ENCODE results near the gene CARD11. TPM values are rescaled to one million over a fixed set of nuclear protein-coding genes. Genes with fewer than 3 reads are reported as not detected.
"Not testable (repeated sequence)": the region's sequence is repeated elsewhere in the genome, so short reads cannot be mapped to it uniquely, and the experiment has no call there.

The CARD11 gene
- total RNA-seq, 2 experiments from 2014 or later: 98.3 to 103 TPM

GRCh38 chr7:3025616-3026015 lies 18.1 kb downstream of the CARD11 start:
- Mint-ChIP-seq H3K9me3 (peaks cover 28% of the 10 kb centered on the region), H3K27ac (peak overlapping the region; percentile 12), H3K4me3 (no peak overlapping the region), H3K27me3 (no peaks in the 10 kb centered on the region), H3K36me3 (ENCODE audit: low read depth) (peaks cover 79% of the 10 kb centered on the region), H3K4me1 (ENCODE audit: low read depth) (peaks cover 53% of the 10 kb centered on the region)
- intact Hi-C loops (cut with micrococcal nuclease): no loop called here
- ATAC-seq (no peak), DNase-seq (no peak)
- ChIA-PET CTCF (no interaction called here), POLR2A (no interaction called here)
- TF ChIP-seq CTCF (IDR thresholded peaks at IDR 0.05): no peak

- H3K4me1 Mint-ChIP-seq (ENCODE audit: low read depth): peaks cover 43% of the 10 kb centered on the region
- H3K27me3 Mint-ChIP-seq: no peaks in the 10 kb centered on the region
- no peak for TF ChIP-seq CTCF (IDR thresholded peaks at IDR 0.05)
- H3K27ac Mint-ChIP-seq: peak overlapping the region; percentile 54
- peaks cover 71% of the 10 kb centered on the region for H3K36me3 Mint-ChIP-seq (ENCODE audit: low read depth)
- POLR2A ChIA-PET: no interaction called here
- intact Hi-C loops (cut with micrococcal nuclease): no loop called here
- no peak overlapping the region for H3K4me3 Mint-ChIP-seq
- CTCF ChIA-PET: no interaction called here
- no peak for DNase-seq
- ATAC-seq: no peak
- H3K9me3 Mint-ChIP-seq: peaks cover 30% of the 10 kb centered on the region
Measured at GRCh38 chr7:3021825-3022224, 21.8 kb downstream of the CARD11 start.

GRCh38 chr7:3021224-3021623 lies 22.4 kb downstream of the CARD11 start:
- peaks cover 42% of the 10 kb centered on the region for H3K4me1 Mint-ChIP-seq (ENCODE audit: low read depth)
- H3K36me3 Mint-ChIP-seq (ENCODE audit: low read depth): peaks cover 71% of the 10 kb centered on the region
- ChIA-PET CTCF (interaction anchor here (1.7 kb wide), 1 partner anchor 44 kb away, joined by 3 read pairs; no protein-coding TSS in a partner anchor), POLR2A (interaction anchor here (0.6 kb wide), 1 partner anchor 10 kb away, joined by 4 read pairs; no protein-coding TSS in a partner anchor)
- H3K27ac Mint-ChIP-seq; H3K4me3 Mint-ChIP-seq; intact Hi-C loops (cut with micrococcal nuclease); H3K27me3 Mint-ChIP-seq; ATAC-seq; DNase-seq: not testable (repeated sequence)
- H3K9me3 Mint-ChIP-seq: peaks cover 29% of the 10 kb centered on the region

GRCh38 chr7:3020416-3020815 lies 23.3 kb downstream of the CARD11 start:
- ChIA-PET POLR2A (interaction anchor here (0.6 kb wide), 1 partner anchor 11 kb away, joined by 4 read pairs; no protein-coding TSS in a partner anchor), CTCF (interaction anchor here (1.7 kb wide), 1 partner anchor 45 kb away, joined by 3 read pairs; no protein-coding TSS in a partner anchor)
- no peak for DNase-seq
- Mint-ChIP-seq H3K27ac (peak overlapping the region; percentile 59), H3K9me3 (peaks cover 25% of the 10 kb centered on the region), H3K27me3 (no peaks in the 10 kb centered on the region), H3K4me1 (ENCODE audit: low read depth) (peaks cover 43% of the 10 kb centered on the region), H3K36me3 (ENCODE audit: low read depth) (peaks cover 69% of the 10 kb centered on the region), H3K4me3 (no peak overlapping the region)
- intact Hi-C loops (cut with micrococcal nuclease): no loop called here
- no peak for ATAC-seq
- TF ChIP-seq CTCF (IDR thresholded peaks at IDR 0.05): no peak

- H3K4me3 Mint-ChIP-seq: no peak overlapping the region
- DNase-seq: no peak
Measured at GRCh38 chr7:3019801-3020200, 23.9 kb downstream of the CARD11 start.

More at GRCh38 chr7:3019801-3020200, 23.9 kb downstream of the CARD11 start:
- peaks cover 46% of the 10 kb centered on the region for H3K4me1 Mint-ChIP-seq (ENCODE audit: low read depth)
- H3K36me3 Mint-ChIP-seq (ENCODE audit: low read depth): peaks cover 69% of the 10 kb centered on the region
- no peaks in the 10 kb centered on the region for H3K27me3 Mint-ChIP-seq
- H3K27ac Mint-ChIP-seq: peak overlapping the region; percentile 28
- intact Hi-C loops (cut with micrococcal nuclease): no loop called here
- ChIA-PET CTCF (interaction anchor here (1.7 kb wide), 1 partner anchor 45 kb away, joined by 3 read pairs; no protein-coding TSS in a partner anchor), POLR2A (no interaction called here)
- H3K9me3 Mint-ChIP-seq: peaks cover 25% of the 10 kb centered on the region
- no peak for TF ChIP-seq CTCF (IDR thresholded peaks at IDR 0.05)
- ATAC-seq: no peak
